Measurements from ENCODE around the gene METTL24. TPM values are rescaled to one million over a fixed set of nuclear protein-coding genes. Genes with fewer than 3 reads are reported as not detected.

Gene METTL24
- total and polyA plus RNA-seq, 2 of the 13 experiments (the other 11 are each of a cell fraction or from before 2014, with no cell fraction given): not detected

- TF ChIP-seq, protein P1, sequence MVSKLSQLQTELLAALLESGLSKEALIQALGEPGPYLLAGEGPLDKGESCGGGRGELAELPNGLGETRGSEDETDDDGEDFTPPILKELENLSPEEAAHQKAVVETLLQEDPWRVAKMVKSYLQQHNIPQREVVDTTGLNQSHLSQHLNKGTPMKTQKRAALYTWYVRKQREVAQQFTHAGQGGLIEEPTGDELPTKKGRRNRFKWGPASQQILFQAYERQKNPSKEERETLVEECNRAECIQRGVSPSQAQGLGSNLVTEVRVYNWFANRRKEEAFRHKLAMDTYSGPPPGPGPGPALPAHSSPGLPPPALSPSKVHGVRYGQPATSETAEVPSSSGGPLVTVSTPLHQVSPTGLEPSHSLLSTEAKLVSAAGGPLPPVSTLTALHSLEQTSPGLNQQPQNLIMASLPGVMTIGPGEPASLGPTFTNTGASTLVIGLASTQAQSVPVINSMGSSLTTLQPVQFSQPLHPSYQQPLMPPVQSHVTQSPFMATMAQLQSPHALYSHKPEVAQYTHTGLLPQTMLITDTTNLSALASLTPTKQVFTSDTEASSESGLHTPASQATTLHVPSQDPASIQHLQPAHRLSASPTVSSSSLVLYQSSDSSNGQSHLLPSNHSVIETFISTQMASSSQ (IDR thresholded peaks at IDR 0.05; ENCODE audit: low read depth): 0 out of 2 replicates have a peak, but pooled peaks have one; percentile 9
- TF ChIP-seq, protein P1 (CRISPR knock-in tag; IDR thresholded peaks at IDR 0.05; ENCODE audit: borderline replicate concordance): no peak
- TF ChIP-seq, protein P2, sequence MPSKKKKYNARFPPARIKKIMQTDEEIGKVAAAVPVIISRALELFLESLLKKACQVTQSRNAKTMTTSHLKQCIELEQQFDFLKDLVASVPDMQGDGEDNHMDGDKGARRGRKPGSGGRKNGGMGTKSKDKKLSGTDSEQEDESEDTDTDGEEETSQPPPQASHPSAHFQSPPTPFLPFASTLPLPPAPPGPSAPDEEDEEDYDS (CRISPR knock-in tag; IDR thresholded peaks at IDR 0.05): no peak
- TF ChIP-seq ZSCAN29 (CRISPR knock-in tag; conservative IDR thresholded peaks at IDR 0.05): peak; percentile 66; the same call in 1 of the 2 replicates
- TF ChIP-seq SOX5 (CRISPR knock-in tag; IDR thresholded peaks at IDR 0.05; ENCODE audit: borderline replicate concordance): peak; percentile 82
- peak; percentile 95; the same call in 1 of the 2 replicates for TF ChIP-seq EHMT2 (IDR thresholded peaks at IDR 0.05; ENCODE audit: borderline replicate concordance, low read depth, low read length)
- no peak for TF ChIP-seq ZNF432 (CRISPR knock-in tag; IDR thresholded peaks at IDR 0.05; ENCODE audit: borderline replicate concordance)
- TF ChIP-seq ZNF205 (CRISPR knock-in tag; IDR thresholded peaks at IDR 0.05): 0 out of 2 replicates have a peak, but pooled peaks have one; percentile 23
- TF ChIP-seq ZNF33A (CRISPR knock-in tag; IDR thresholded peaks at IDR 0.05; ENCODE audit: borderline replicate concordance): no peak
- TF ChIP-seq, protein P3, sequence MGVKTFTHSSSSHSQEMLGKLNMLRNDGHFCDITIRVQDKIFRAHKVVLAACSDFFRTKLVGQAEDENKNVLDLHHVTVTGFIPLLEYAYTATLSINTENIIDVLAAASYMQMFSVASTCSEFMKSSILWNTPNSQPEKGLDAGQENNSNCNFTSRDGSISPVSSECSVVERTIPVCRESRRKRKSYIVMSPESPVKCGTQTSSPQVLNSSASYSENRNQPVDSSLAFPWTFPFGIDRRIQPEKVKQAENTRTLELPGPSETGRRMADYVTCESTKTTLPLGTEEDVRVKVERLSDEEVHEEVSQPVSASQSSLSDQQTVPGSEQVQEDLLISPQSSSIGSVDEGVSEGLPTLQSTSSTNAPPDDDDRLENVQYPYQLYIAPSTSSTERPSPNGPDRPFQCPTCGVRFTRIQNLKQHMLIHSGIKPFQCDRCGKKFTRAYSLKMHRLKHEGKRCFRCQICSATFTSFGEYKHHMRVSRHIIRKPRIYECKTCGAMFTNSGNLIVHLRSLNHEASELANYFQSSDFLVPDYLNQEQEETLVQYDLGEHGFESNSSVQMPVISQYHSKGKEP (CRISPR knock-in tag; IDR thresholded peaks at IDR 0.05): no peak
- TF ChIP-seq, protein P4, sequence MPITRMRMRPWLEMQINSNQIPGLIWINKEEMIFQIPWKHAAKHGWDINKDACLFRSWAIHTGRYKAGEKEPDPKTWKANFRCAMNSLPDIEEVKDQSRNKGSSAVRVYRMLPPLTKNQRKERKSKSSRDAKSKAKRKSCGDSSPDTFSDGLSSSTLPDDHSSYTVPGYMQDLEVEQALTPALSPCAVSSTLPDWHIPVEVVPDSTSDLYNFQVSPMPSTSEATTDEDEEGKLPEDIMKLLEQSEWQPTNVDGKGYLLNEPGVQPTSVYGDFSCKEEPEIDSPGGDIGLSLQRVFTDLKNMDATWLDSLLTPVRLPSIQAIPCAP (CRISPR knock-in tag; IDR thresholded peaks at IDR 0.05; ENCODE audit: low read depth): no peak
- TF ChIP-seq HMG20A (CRISPR knock-in tag; IDR thresholded peaks at IDR 0.05; ENCODE audit: borderline replicate concordance): peak; percentile 71; the same call in 1 of the 2 replicates
- TF ChIP-seq, protein P5, sequence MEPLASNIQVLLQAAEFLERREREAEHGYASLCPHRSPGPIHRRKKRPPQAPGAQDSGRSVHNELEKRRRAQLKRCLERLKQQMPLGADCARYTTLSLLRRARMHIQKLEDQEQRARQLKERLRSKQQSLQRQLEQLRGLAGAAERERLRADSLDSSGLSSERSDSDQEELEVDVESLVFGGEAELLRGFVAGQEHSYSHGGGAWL (CRISPR knock-in tag; IDR thresholded peaks at IDR 0.05): no peak
- TF ChIP-seq, protein P6, sequence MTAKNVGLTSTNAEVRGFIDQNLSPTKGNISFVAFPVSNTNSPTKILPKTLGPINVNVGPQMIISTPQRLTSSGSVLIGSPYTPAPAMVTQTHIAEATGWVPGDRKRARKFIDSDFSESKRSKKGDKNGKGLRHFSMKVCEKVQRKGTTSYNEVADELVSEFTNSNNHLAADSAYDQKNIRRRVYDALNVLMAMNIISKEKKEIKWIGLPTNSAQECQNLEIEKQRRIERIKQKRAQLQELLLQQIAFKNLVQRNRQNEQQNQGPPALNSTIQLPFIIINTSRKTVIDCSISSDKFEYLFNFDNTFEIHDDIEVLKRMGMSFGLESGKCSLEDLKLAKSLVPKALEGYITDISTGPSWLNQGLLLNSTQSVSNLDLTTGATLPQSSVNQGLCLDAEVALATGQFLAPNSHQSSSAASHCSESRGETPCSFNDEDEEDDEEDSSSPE (CRISPR knock-in tag; IDR thresholded peaks at IDR 0.05): no peak
- peak; percentile 88 for TF ChIP-seq FOXJ3 (CRISPR knock-in tag; IDR thresholded peaks at IDR 0.05; ENCODE audit: borderline replicate concordance)
- no peak for TF ChIP-seq ZBTB2 (CRISPR knock-in tag; IDR thresholded peaks at IDR 0.05; ENCODE audit: low read depth)
Observed at GRCh38 chr6:110385458-110385863, 27.3 kb upstream of the METTL24 start (continued).

All from HepG2 (cell line).